ENCODE results near the gene TRAF3IP3.

TRAF3IP3 gene

DNA sequence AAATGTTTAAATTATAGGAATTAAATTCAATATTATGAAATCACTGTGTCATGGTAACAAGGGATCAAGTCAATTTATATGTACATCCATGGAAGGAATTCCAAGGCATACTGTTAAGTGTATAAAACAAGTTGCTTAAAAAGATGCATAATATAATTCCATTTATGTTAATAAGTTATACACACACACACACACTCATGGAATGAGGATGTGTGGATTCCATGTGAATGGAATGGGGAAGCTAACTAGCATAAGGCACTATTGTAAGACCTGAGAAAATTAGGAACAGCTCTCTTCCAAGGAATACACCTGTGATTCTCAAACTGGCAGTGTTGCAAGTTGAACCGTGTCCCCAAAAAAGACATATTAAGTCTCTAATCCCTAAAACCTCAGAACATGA lies 17.6 kb upstream of the TRAF3IP3 start:
- DNase-seq = no peak

DNA sequence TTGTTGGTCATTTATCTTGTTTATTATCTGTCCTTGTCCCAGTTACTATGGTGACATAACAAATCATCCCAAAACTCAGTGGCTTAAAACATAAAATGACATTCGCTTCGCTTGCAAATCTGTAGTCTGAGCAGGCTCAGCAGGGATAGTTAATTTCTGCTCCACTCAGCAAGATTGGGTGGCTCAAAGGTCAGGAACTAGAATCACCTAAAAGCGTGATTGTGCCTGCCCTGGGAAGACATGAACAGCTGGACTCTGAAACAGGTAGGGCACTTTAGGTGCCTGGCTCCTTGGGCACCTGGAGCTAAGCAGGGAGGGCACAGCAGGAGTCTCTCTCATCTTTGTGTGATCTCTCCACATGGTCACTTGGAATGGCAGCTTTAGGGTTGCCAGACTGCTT lies 14.7 kb upstream of the TRAF3IP3 start:
- no peak for DNase-seq

DNA sequence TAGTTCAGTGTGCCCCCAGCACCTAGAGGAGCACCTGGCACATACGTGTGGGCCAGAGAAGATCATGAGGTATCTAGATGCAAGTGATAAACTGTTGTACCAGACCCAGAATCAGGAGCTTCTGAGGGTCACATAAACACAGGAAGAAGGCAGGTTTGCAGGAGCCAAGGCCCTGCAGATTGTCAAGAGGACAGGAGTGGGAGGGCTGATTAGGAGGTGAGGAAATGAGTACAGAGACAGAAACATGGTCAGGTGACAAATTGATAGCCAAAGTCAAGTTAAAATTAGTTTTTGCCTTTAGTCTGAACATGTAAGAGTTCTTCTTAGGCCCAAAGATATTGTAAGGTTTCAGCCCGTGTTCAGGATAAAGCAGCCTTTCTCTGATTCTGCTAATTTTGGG lies 14.0 kb upstream of the TRAF3IP3 start:
- DNase-seq = no peak

DNA sequence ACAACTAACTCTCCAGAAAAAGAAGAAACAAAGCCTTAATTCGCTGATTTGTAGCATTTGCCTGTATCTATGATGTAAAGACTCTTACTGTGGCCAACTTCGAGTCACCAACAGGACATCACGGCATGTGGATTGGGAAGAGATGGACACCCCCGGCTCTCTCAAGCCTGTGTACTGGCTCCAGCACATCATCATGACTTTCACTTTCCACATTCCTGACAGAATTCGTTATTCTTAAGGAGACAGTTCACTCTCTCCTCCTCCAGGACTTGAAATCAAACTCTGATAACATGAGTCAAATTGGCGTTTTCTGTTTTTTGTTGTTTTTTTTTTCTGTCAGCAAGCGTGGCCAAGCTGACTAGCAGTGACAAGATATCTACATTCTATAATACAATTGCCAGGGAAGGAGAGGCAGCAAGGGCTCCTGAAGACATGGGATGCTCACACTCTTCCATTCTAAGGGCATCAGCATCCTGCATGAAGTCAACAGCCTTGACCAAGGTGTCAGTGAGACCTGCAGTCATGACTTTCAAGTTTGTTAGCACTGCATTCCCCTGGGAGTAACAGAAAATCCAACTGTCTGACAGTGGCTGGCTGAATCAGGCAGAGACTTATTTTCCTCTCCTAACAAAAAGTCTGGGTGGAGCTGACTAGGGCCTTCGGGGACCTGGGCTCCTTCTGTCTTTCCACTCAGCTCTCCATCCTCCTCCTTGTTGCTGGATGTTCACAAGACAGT lies 13.3 kb upstream of the TRAF3IP3 start:
- no peak for DNase-seq

DNA sequence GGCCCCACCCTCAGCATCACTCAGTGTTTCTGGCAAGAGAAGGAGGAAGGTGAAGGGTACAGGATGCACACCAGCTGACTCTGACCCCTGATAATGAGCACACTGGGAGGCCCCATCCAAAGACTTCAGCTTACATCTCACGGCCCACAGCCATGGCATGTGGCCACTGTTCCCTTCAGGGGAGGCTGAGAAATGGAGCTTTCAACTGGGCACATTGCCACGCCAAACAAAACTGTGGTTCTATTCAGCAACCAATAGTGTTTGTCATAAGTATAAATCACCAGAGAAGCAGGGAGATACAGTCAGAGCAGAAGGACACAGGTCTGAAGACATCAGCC lies 12.7 kb upstream of the TRAF3IP3 start:
- no peak for DNase-seq

DNA sequence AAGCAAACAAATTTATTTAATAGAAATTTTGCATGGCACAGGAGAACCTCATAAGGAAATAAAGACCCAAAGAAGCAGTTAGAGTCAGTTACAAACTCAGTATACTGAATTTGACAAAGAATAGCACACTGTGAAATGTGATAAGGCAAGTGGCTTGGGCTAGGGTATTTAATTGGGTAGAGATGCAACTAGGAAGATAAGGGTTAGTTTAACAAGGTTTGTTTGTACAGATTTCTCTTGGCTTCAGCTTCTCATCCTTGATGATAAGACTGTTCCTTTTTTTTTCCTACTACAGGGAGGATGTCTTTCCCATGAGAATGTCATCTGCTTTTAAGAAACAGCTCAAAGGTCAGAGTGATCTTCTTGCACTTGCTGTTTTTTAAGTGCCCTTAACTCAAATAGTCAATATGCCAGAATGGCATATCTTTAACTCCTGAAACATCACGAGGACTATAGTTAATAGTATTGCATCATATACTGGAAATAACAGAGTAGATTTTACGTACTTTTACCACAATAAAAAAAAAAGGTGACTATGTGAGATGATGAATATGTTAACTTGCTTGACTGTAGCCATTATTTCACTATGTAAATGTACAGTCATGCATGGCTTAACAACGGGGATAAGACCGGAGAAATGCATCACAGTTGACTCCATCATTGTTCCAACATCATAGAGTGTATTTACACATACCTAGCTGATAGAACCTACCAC lies 9.2 kb upstream of the TRAF3IP3 start:
- no peak for DNase-seq

DNA sequence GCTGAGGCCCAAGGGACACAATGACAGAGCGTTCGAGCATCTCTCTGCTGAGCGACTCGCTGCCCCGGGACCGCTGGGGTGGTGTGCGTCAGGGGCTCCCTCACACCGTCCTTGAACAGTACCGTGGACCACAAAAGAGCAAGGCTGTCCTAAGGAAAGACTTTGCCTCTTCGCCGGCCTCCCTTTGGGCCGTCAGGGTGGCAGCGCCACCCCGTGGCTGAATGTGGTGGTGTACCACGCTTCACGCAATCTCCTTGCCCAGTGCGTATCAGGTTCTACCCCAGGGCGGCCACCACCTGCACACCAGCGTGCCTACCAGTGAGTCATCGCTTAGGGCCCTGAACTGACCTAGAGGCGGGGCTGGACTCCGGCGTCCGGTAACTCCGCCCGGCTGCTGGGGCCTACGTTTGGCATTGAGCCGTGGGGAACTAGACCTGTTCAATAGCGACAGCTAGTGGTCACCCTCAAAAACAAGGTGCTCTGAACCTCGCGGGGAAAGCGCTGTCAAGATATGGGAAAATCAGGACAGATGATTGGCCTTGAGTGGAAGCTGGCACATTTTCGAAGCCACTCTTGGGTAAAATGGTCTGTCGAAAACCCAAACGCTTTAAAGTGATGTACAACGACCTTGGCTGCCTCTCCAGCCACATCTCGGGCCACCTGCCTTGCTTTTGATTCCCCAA lies 8.1 kb upstream of the TRAF3IP3 start:
- DNase-seq = peak; percentile 74 to 81

DNA sequence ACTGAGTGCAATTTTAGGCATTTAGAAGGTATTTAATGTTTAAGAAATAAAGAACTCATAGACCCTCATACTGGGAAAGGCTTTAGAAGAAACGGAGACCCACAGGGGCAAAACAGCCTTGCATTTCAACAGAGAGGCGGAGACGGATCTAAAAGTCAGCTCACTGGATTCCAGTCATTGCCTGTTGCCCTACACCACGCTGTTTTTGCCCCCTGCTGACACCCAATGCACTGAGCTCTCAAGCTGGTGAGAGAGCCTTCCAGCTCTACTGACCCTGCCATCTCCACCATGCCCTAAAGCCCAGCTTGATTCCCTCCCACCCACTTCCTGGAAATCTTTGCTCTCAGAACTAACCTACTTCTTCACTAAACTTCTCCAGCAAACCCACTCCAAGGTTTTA lies 7.2 kb upstream of the TRAF3IP3 start:
- no peak for DNase-seq

DNA sequence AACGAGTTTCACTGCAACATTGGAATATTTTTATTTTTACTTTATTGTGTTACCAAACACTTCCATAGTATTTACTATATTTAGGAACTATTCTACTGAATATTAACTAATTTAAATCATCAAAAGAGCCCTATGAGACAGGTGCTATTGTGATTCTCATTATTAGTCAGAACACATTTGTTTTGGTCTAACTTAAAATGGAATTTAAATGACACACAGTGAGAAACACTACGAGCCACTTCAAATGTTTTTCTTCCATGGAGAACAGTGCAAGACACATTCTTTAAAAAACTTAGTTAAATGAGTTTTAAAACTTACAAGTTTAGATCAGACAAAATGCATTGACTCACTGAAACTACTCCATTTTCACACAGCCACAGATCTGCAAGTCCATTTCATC lies 6.6 kb upstream of the TRAF3IP3 start:
- no peak for DNase-seq

DNA sequence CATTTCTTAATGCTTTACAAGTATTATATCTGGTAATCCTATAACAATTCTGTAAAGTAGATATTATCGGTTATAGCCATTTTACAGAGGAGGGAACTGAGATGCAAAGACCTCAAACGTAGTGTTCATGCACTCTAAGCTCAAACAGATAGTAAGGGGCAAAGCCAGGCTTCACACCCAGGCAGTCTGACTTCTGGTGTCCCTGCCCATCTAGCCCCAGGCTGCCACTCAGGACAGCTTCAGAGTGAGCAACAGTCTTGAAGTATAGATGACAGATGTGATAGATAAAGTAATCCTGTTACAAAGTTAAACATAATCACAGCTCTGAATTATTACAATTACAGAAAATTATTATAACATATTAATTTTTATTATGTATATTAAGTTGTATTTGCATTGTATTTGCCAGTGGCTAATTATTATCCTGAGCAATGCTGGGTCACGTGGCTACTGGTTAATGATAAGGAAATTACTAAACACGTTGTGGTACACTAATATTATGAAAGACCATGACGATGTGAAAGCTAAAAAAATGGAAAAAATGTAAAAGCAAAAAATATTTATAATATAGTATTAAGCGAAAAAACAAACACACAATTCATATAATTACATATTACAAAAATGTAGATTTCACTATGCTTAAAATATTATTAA lies 6.1 kb upstream of the TRAF3IP3 start:
- DNase-seq = no peak

DNA sequence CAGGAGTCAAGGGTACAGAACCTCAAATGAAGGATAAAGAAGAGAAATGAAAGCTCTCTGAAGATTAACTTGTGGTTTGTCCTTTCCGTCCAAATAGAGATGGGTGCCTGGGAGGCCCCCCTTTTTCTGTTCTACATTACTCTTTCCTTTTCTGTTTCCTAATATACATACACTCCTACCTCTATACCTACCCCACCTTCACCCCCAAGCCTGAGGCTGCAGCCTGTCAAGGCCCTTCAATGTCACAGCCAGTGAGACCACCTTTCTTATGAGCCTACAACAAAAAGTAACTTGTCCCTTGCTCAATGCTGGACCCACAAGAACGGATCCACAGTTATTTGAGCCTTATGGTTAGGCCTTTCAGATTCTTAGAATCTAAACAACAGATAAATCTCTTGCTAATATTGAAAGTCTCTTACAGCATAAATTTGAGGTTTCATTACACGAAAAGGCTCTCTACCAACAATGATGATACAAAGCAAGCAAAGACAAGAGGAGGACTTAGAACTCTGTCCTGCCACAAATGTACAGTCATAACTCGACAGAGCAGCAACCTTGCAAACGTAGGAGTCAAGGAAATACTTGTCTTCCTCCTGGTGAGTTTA lies 4.1 kb upstream of the TRAF3IP3 start:
- DNase-seq = no peak

DNA sequence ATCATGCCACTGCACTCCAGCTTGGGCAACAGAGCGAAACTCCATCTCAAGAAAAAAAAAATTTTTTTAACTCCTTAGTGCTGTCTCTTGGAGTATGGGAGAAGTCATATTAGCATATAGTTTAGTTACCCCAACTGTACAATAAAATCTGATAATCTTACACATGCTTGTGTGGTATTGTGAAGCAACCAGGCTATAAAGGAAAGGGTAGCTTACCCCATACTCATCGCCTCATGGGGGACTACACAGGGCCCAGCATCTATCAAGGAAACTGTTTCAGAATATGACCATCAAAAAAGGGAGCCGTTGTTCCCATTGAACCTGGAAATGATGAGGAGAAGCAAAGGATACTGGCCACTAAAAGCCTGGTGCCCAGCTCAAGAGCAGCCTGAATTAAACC lies 3.0 kb upstream of the TRAF3IP3 start:
- DNase-seq = no peak

DNA sequence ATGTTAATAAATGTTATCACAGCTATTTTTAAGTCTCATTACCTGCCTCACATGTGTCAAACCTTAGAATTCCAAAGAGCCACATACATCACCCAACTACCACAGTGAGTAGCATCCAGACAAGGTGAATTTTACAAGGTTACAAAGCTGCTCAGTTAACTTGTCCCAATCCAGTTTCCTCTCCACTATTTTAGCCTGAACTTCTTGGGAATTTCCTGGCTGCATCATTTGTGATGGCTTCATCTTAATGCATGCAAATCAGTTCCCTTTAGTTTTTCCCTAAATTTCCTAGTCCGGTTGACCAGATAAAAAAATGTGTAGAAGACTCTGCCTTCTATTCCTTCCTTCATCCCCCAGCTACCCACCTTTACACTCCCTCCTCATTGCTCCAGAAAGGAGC lies 597 bp upstream of the TRAF3IP3 start:
- no peak for DNase-seq

DNA sequence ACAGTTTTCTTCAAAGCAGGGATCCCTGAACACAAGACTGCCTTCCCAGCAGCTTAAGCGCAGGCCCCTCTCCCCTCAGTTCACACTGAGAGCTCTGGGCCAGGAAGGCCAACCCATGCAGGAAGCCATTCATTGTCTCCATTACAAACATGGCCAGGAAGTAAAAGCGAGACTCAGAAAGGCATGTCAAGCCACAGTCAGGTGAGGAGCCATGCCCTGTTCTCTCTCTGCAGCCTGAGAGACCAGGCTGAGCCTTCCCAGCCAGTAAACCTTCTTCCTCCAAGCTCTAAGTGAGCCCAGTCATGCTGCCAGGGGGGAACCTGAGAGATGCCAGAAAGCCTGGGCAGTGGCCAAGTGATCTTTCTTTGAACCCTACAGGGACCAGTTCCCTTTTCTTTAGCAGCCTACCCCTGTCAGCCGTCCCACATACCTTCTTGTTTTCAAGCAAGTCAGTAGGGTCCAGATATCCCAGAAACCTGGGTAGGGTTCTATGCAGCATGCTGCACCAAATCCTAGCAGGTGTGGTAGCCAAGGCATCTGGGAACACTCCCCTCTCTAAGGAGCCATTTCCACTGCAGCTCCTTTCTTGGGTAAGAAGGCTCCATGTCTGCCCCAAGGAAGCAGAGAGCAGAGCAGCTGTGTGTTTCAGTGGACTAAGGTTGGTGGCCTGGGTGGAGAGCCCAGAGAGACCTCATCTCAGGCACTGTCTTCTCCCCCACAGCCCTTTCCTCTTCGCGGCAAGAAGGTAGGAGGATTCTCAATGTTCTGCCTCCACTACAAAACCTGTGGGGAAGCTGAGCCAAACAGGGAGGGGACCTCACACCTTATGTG lies 977 bp downstream of the TRAF3IP3 start:
- DNase-seq = peak in 1 of 2 donors; percentile 31

DNA sequence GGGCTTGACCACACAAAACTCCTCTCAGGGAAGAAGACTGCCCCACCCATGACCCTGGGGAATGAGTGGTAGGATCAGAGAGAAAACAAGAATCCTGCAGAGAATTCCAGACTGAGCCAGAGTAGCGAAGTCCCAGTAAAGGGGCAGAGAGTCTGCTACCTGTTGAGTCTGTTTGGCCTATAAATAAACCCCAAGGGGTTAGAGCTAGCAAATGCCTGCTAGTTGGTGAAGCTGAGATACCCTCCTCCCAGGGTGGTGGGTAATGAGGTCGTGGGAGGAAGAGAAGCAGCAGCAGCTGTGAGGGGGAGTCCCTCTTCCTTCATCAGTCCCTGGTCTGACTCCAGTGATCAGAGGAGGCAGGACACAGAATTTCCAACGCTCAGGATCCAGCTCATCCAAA lies 2.5 kb downstream of the TRAF3IP3 start:
- no peak for DNase-seq

DNA sequence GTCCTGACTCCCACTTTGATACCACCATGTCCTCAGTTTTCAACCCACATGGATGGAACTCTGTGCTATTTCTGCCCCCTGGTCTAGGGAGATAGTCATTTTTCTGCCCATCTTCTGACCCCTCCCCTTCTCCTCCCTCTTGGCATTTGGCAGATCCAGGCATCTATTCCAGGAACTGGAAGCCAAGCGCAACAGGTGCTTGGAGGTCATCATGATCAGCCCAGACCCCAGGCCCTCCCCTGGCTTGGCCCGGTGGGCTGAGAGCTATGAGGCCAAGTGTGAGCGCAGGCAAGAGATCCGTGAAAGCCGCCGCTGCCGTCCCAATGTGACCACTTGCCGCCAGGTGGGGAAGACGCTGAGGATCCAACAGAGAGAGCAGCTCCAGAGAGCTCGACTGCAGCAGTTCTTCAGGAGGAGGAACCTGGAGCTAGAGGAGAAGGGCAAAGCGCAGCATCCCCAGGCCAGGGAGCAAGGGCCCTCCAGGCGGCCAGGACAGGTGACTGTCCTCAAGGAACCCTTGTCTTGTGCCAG lies 4.0 kb downstream of the TRAF3IP3 start:
- no peak for DNase-seq

DNA sequence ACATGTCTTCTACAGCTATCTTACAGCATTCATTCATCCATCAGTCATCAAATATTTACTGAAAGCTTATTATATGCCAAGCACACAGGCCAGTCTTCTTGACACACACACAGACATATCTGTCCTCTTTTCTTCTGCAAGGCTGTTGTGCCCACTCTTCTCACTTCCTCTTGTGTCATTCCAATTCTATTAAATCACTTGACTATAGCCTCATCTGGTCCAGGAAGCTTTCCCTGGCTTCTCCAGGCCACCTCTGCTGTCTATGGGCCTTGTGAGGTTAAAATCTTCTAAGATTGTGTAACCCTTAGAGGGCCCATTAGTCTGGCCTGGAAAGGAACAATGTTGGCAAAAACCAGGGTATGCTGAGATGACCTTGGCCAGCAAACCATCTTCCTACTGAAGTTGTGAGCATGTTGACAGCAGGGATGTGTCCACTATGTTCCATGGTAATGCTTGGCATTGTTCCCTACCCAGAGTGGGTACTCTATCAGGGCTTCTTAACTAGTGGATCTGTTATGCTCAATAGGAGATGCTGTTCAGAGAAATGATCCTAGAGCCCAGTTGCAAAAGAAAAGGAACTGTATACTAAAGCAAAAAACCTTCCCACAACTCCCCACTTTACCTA lies 5.3 kb downstream of the TRAF3IP3 start:
- no peak for DNase-seq

DNA sequence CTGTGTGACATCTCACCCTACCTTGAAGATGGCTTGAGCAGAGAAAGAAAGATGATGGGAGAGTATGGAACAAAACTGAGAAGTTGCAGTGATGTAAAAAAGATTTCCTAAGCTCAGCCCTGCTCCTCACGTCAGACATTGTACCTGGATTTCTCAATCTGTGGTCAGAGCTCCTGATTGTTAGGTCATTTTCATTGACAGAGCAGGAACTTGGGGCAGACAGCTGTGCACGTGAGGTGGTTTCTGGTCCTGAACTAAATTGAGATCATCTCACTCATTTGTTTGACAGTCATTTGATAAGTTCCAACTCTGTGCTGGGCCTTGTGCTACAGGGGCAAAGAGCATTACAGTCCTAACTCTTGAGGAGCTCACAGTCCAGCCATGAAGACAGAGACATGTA lies 10.2 kb downstream of the TRAF3IP3 start:
- no peak for DNase-seq

DNA sequence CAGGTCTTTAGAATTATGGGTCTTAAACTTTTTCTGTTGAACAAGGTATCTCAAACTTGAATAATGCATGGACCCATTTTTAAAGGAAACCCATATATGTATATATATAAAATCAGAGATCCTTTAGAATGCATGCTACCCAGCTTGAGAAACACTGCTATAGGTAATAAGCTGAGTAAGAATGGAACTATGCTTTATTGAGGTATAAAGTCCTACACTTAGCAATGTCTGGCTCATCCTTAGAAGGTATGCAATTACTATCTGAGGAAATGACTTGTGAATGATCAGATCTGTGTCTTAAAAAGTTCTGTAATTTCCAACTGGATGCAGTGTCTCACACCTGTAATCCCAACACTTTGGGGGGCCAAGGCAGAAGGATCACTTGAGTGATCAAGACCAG lies 11.2 kb downstream of the TRAF3IP3 start:
- DNase-seq = no peak

DNA sequence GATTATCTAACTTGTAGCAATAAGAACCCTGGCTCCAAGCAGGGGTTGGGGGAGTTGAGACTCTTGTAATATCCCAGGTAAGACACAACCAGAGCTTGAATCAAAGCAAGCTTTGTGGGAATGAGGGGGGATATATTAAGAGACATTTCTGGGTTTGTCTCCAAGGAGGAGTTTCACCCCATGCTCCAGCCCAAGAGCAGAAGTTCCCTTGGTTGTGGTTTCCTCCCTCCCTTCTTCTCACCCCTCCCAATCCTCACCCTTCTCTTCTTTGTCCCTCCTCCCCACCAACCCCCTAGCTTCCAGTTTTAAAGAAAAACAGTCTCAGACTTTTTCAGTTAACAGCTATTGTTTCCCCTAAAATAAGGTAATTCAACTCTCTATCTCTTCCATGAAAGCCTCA lies 11.9 kb downstream of the TRAF3IP3 start:
- no peak for DNase-seq

DNA sequence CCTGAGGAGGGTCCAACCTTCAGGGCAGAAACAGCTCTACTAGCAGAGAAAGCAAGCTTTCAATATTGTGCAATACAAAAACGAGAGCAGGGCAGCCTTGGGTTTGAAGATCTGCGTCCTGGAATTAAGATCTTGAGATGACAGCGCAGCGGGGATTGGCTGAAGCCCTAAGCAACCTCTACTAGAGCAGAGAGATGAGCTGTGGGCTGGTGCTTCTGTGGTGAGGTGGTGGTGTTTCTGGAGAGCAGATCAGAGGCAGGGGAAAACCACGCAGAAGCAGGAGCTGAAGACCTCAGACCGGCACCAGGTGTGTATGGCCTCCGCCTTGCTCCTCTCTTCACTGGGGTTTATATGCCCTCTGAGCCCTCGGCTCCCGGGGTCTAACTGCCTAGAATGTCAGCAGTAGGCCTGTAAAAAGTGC lies 12.5 kb downstream of the TRAF3IP3 start:
- DNase-seq = peak; percentile 74 to 76
